ENCODE data around the gene BICD1.
"Not testable (repeated sequence)": the region's sequence is repeated elsewhere in the genome, so short reads cannot be mapped to it uniquely, and the experiment has no call there.

Gene BICD1

DNA sequence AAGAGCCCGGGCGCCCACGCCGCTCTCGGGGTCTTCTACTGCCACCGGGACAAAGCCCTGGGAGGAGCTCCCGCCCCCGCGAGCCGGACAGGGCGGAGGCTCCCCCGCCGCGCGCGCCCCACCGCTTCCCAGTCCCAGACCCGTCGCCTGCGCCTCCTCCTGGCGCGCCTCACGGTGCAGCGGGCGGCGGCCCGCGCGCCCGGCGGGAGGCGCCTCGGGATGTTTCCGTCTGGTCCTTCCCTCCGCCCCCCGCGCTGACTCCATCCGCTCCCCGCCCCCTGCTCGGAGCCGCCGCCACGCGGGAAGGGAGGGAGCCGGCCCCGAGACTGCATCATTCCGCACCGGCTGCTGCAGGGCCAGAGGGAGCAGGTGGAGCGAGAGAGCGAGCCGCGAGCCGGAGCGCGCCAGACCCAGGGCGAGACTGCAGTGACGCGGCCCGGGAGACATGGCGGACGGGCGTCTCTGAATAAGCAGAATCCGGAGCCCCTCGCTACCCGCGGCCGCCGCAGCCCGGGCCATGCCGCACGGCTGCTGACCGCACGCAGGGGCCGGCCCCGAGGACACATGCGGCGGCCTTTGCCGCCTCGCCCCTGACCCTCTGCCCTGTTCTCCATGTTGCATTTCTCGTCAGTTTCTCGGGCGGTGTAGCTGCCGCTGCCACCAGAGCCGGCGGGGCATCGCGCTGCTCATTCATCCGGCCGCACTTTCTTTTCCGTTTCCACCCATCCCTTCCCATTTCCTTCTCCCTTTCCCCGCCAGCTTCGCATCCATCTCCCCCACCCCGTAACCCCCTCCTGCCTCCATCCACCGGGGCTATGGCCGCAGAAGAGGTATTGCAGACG, at the start of gene BICD1:
BICD1 (plus strand) TSS at position 331 of the 842 bp plus-strand sequence; CDS start at position 816, 485 bp downstream.
- DNase-seq: peak; percentile 79

GRCh38 chr12:32061033-32061432, 45.6 kb upstream of the BICD1 start:
- DNase-seq: no peak

DNA sequence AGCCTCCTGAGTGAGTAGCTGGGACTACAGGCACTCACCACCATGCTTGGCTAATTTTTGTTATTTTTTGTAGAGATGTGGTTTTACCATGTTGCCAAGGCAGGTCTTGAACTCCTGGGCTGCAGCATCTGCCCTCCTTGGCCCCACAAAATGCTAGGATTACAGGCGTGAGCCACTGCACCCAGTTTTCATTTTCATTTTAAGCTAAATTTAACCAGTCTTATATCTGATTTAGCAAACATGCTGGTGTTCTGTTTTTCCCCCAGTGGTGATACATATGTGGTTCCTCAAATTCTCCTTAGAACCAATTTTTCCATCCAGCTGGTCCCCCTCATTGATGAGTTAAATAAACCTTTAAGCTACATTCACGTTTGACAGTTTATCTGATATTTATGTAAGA, 43.8 kb upstream of the BICD1 start:
- no peak for DNase-seq

- DNase-seq: no peak
These were observed 42.9 kb upstream of the BICD1 start for GRCh38 chr12:32063796-32064195.

- DNase-seq: no peak
These were observed 40.4 kb upstream of the BICD1 start for GRCh38 chr12:32066206-32066605.

GRCh38 chr12:32069071-32069470, 37.6 kb upstream of the BICD1 start:
- no peak for DNase-seq

DNA sequence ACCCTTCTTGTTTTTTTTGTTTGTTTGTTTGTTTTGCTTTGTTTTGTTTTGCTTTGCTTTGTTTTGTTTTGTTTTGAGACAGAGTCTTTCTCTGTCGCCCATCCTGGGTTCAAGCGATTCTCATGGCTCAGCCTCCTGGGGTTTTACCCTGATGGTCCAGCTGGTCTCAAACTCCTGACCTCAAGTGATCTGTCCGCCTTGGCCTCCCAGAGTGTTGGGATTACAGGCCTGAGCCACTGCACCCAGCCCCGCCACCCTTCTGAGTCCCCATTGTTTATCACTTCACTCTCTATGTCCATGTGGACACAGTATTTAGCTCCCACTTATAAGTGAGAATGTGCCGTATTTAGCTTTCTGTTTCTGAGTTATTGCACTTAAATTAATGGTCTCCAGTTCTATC, 36.9 kb upstream of the BICD1 start:
- no peak for DNase-seq

GRCh38 chr12:32070370-32070769, 36.3 kb upstream of the BICD1 start:
- no peak for DNase-seq

DNA sequence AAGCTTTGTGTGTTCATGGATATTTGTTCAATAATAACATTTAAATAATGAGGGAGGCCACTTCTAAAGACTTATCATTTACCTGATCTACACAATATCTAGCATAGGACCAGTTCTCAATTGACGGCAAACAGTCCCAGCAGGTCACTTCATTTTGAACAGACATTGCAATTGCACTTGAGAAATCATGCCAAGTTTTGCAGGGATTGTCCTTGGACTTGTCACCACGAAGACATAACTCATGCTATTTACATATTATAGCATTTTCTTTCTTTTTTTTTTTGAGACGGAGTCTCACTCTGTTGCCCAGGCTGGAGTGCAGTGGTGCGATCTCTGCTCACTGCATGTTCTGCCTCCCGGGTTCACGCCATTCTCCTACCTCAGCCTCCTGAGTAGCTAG, 34.5 kb upstream of the BICD1 start:
- no peak for DNase-seq

DNA sequence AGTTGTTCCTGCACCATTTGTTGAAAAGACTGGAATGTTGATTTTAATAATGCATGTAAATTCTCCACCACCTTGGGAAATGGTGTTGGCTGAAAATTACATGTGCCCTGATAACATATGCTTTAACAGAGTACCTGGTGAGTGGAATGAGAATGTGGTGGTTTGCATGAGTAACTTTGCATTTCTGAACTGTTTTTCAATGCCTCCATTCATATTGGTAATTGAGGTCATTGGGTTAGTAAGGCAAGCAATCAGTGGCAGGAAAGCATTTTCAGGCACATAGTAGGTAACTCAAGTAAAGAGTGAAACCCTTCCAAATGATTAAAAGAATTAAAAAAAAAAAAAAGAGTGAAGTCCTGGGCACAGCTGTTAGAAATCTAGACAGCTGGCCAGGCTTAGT, 32.2 kb upstream of the BICD1 start:
- no peak for DNase-seq

DNA sequence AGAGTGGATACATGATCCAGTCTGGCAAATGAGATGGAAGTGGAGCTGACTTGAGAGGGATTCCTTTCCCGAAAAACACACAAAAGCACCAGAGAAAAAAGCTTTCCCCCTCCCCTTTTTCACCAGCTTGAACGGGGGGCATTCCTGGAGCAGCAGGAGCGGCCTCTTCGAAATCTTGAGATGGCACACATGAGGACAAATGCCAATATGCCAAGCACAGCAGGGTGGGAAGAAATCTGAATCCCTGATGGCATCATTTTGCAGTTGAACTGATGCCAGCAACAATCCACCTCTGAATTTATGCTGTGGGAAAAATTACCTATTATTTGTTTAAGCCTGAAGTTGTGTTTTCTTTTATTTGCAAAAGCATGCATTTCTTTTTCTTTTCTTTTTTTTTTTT, 29.7 kb upstream of the BICD1 start:
- peak; percentile 13 for DNase-seq

DNA sequence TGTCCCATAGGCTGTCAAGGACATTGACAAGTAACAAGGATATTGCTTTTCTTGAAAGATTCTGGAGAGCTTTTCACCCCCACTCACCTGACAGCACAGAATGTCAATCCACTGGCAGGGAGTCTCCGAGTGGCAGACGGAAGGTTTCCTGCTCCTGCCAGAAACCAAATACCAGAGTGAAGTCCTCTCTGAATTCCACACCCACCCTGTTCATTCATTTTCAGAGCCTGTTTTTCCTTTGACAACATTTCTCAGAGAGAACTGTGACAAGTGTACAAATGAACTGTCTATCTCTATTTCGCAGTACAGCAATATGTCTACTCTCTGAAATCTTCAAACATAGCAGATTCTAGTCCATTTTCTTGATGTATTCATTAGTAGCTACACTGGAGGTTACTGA, 26.2 kb upstream of the BICD1 start:
- no peak for DNase-seq

GRCh38 chr12:32083489-32083888, 23.2 kb upstream of the BICD1 start:
- DNase-seq: no peak

DNA sequence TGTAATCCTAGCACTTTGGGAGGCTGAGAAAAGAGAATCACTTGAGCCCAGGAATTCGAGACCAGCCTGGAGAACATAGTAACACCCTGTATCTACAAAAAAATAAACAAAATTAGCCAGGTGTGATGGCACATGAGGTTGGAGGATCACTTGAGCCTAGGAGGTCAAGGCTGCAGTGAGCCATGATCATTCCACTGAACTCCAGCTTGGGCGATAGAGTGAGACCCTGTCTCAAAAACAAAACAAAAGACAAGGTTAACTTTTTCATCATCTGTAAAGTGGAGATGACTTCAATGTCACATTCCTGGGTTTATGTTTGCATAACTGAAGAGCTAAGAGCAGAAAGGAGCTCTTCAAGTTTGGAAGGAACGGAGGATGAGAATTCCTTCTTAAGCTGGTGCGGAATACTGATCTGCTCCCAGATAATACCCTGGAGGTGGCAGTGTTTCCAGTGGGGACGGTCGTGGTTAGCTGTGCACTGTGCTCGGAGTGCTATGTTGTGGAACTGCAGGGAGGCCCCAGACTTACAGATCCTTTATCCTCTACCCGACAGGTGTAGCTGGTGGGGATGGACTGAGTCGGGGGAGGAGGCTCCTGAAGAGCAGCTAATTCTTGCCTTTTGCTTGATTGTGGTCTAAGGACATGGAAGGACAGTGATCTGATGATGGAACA, 22.5 kb upstream of the BICD1 start:
- DNase-seq: no peak

GRCh38 chr12:32084753-32085152, 21.9 kb upstream of the BICD1 start:
- no peak for DNase-seq

DNA sequence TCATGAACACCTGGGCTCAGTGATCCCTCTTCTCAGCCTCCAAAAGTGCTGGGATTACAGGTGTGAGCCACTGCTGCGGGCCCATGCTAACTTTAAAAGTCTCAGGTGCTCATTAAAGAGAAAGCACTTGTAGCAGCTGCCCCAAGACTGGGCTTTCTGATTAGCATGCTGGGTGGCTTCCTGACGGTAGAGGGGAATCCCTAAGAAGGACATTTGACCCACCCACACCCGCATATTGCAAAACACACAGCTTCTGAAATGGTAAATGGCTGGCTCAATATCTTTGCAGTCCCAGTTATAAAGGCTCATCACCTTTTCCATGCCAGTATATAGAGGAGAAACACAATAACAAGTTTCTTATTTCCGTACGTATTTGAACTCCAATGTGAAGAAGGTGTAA, 19.3 kb upstream of the BICD1 start:
- no peak for DNase-seq

- no peak for DNase-seq
These were observed 17.5 kb upstream of the BICD1 start for GRCh38 chr12:32089156-32089555.

DNA sequence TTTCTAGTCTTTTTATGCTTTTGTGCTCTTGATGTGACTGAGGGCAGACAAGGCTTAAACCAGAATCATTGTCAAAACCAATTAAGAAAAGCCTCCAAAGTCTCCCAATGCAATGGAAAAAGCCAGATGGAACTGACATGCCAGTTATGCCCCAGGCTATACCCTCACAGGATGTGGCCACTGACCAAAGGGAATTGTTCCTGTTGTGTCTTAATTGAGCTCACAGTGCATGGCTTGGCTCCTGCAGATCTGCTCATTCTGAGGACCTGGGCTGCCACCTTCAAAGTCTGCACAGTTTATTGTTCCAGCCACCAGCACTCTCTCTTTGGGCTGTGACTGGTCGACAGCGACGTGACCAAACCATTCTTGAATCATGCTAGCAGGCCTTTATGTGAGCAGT, 17.1 kb upstream of the BICD1 start:
- DNase-seq: no peak

DNA sequence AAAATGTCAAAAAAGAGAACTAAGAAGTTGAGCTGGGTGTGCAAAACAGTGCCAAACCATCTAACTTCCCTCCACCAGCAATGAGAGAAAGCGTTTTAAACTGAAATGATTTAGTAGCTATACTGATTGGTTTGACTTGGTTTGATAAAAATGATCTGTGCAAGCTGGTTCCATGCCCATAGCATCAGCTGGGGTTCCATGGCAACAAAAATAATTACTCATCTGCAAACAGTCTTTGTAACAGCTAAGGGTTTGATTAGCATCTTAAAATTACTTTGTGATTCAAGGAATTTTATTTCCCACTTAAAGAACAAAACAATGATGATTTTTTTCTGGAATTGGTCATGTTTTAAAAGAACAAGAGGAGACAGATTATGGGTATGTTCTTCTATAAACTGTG, 15.0 kb upstream of the BICD1 start:
- DNase-seq: no peak

DNA sequence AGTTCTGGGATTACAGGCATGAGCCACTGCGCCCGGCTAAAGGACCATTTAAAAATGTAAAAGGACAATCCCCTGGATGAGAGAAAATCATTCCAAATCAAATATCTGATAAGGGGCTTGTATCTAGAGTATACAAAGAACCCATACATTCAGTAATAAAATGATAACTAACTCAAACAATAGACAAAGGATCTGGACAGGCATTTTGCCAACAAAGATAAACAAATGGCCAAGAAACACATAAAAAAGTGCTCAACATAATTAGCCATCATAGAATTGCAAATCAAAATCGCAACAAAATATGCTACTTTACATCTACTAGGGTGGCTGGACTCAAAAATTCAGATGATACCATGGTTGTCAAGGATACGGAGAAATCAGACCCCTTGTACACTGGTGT, 8.5 kb upstream of the BICD1 start:
- DNase-seq: no peak

DNA sequence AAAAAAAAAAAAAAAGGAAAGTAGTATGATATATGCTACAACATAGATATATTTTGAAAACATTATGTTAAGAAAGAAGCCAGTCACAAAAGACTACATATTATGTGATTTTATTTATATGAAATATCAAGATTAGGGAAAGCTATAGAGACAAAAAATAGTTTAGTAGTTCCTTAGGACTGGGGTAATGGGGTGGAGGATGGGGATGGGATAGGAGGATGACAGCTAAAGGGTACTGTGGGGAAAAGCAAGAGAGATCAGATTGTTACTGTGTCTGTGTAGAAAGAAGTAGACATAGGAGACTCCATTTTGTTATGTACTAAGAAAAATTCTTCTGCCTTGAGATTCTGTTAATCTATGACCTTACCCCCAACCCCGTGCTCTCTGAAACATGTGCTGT, 7.4 kb upstream of the BICD1 start:
- not testable (repeated sequence) for DNase-seq

DNA sequence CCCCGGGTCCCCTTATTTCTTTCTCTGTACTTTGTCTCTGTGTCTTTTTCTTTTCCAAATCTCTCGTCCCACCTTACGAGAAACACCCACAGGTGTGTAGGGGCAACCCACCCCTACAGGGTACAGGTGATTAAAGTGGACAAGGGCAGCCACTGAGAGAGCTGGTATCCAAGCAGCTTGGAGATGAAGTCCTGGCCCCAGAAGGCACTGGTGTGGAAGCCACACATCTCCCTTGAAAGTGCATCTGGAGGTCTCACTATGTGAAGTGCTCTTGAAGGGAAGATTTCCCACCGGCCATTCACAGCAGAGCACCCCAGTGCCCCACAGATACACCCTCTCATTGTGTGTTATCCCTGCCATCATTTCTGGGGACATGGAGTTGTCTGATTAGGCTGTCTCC, 6.3 kb upstream of the BICD1 start:
- no peak for DNase-seq

DNA sequence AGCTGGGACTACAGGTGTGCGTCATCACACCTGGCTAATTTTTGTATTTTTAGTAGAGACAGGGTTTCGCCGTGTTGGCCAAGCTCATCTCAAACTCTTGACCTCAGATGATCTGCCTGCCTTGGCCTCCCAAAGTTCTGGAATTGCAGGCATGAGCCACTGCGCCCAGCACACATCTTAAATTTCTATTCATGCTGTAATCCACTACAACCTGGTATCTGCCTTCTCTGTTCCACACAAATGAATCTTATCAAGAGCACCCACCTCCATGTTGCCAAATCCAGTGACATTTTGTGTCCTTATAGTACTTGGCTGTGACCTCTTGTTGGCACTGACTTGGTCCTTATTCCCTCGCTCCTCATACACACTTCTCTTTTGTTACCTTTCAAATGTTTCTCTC, 5.8 kb upstream of the BICD1 start:
- no peak for DNase-seq

DNA sequence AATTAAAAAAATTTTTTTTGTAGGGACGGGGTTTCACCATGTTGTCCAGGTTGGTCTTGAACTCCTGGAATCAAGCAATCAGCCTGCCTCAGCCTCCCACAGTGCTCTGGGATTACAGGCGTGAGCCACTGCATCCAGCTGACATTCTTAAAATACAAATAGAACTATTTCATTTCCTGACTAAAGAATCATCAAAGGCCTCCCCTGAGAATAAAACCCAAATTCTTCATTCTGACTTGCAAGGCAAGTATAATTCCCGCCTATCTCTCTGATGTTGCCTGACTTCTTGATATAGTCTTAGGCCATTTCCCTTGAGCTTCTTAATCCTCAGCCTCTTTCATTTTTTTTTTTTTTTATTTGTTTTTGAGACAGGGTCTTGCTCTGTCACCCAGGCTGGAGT, 4.4 kb upstream of the BICD1 start:
- no peak for DNase-seq

Measured in NCI-H2107 (cell line).